K562 (cell line): ENCODE data around the gene ETV2. TPM values are rescaled to one million over a fixed set of nuclear protein-coding genes. Genes with fewer than 3 reads are reported as not detected.
A peak's percentile ranks its signal among the peaks of the same experiment; 100 is the strongest.

ENCODE experiments used
- ARHGAP35 ChIP-seq: fragments of 450-650 bp; IDR thresholded peaks from 2 replicates; pipeline ENCODE4 v1.6.1; 2018; ENCODE audit not compliant: partially characterized antibody
- ARID1B ChIP-seq: fragments of 450-650 bp; IDR thresholded peaks from 2 replicates; pipeline ENCODE4 v1.6.1; 2016; ENCODE audit warnings: antibody characterized with exemption, mild to moderate bottlenecking, inconsistent platforms
- ATF1 ChIP-seq, 2 experiments: fragments of 450-650 bp in 1 of 2; IDR thresholded peaks; 2 replicates each; pipeline ENCODE4 v1.6.1; 2016; ENCODE audit warnings: missing compliant biosample characterization in 1 of 2, missing genetic modification characterization in 1 of 2
- GATAD2A ChIP-seq: fragments of 450-650 bp; IDR thresholded peaks from 2 replicates; pipeline ENCODE4 v1.6.1; 2017
- NCOA1 ChIP-seq: fragments of 450-650 bp; IDR thresholded peaks from 2 replicates; pipeline ENCODE4 v1.6.1; 2016; ENCODE audit warnings: low read depth
- NFIX ChIP-seq: fragments of 250-450 bp; sonication (Bioruptor Pico); IDR thresholded peaks from 2 replicates; pipeline ENCODE4 v1.4.0; 2020; ENCODE audit warnings: low read depth, mild to moderate bottlenecking, moderate library complexity
- NR3C1 ChIP-seq: sonication (generic); formaldehyde crosslinking; IDR thresholded peaks from 2 replicates; pipeline ENCODE4 v1.8.1; 2022; ENCODE audit warnings: missing genetic modification reagents
- SMAD1 ChIP-seq: fragments of 150-350 bp; IDR thresholded peaks from 2 replicates; pipeline ENCODE4 v1.6.1; 2014; ENCODE audit warnings: low read length, low read depth; ENCODE audit not compliant: partially characterized antibody
- SUPT5H ChIP-seq: fragments of 450-650 bp; IDR thresholded peaks from 2 replicates; pipeline ENCODE4 v1.6.1; 2016
- TCF7 ChIP-seq: sonication (generic); IDR thresholded peaks from 2 replicates; pipeline ENCODE4 v1.6.1; 2016; ENCODE audit warnings: antibody characterized with exemption, borderline replicate concordance
- ZFX ChIP-seq: sonication (generic); formaldehyde crosslinking; IDR thresholded peaks from 2 replicates; pipeline ENCODE4 v1.8.0; 2022; ENCODE audit warnings: mild to moderate bottlenecking, missing genetic modification reagents, moderate library complexity
- ZNF239 ChIP-seq: fragments of 250-450 bp; sonication (Bioruptor Pico); IDR thresholded peaks from 2 replicates; pipeline ENCODE4 v1.4.0; 2020; ENCODE audit warnings: mild to moderate bottlenecking
- ZNF41 ChIP-seq: fragments of 250-450 bp; sonication (Bioruptor Pico); conservative IDR thresholded peaks from 2 replicates; pipeline ENCODE4 v1.4.0; 2020; ENCODE audit warnings: mild to moderate bottlenecking
- ZNF444 ChIP-seq: fragments of 250-450 bp; sonication (Bioruptor Pico); IDR thresholded peaks from 2 replicates; pipeline ENCODE4 v1.4.0; 2020; ENCODE audit warnings: mild to moderate bottlenecking, moderate library complexity
- ZNF507 ChIP-seq: conservative IDR thresholded peaks from 2 replicates; pipeline ENCODE4 v1.6.1; 2017; ENCODE audit warnings: missing genetic modification characterization, missing compliant biosample characterization
- ZNF764 ChIP-seq: fragments of 250-450 bp; sonication (Bioruptor Pico); IDR thresholded peaks from 2 replicates; pipeline ENCODE4 v1.4.0; 2020; ENCODE audit warnings: low read depth, mild to moderate bottlenecking, moderate library complexity
- polyA plus RNA-seq, 8 experiments: library from polyadenylated mRNA; depleted of rRNA in 4 of 8; stranded (reverse) in 5 of 8; unstranded in 3 of 8; fragments of >200 nt; fragmentation: Nextera tagmentation in 2 of 8; fragmentation: Illumina TruSeq in 1 of 8; extraction: Ambion mirVana in 2 of 8; extraction: Trizol in 1 of 8; gene quantifications; 2 replicates each; pipeline versions ENCODE4 v1.2.1 to v1.2.3, GENCODE V29; 2011 to 2014; ENCODE audit warnings: inconsistent platforms in 1 of 8, missing spikeins in 1 of 8
- total RNA-seq, 7 experiments: library from RNA; depleted of rRNA in 6 of 7; stranded (reverse); fragments of >200 nt in 6 of 7; fragmentation: Illumina TruSeq in 2 of 7; extraction: Trizol in 2 of 7; gene quantifications; 2 replicates each; pipeline versions ENCODE4 v1.2.1 to v1.2.3, GENCODE V29; 2011 to 2021; ENCODE audit warnings: low replicate concordance in 1 of 7
- TF ChIP-seq, protein P1 (sequence below): sonication (generic); formaldehyde crosslinking; IDR thresholded peaks from 2 replicates; pipeline ENCODE4 v1.8.0; 2022; ENCODE audit warnings: mild to moderate bottlenecking, low read depth, missing genetic modification reagents
- TF ChIP-seq, protein P2 (sequence below): fragments of 450-650 bp; formaldehyde crosslinking; IDR thresholded peaks from 2 replicates; pipeline ENCODE4 v1.4.0; 2020; ENCODE audit warnings: mild to moderate bottlenecking, moderate library complexity
- TF ChIP-seq, protein P3 (sequence below): fragments of 450-650 bp; IDR thresholded peaks from 2 replicates; pipeline ENCODE4 v1.6.1; 2014; ENCODE audit warnings: low read depth, mild to moderate bottlenecking, moderate library complexity, borderline replicate concordance
- TF ChIP-seq, protein P4 (sequence below): sonication (generic); formaldehyde crosslinking; IDR thresholded peaks from 2 replicates; pipeline ENCODE4 v1.8.1; 2023; ENCODE audit warnings: mild to moderate bottlenecking, missing genetic modification reagents
- TF ChIP-seq, protein P5 (sequence below): fragments of 450-650 bp; formaldehyde crosslinking; conservative IDR thresholded peaks from 2 replicates; pipeline ENCODE4 v1.4.0; 2022; ENCODE audit warnings: mild to moderate bottlenecking, missing genetic modification characterization

Gene ETV2
- total and polyA plus RNA-seq, 9 of the 15 experiments (the other 6 are each of a cell fraction or from before 2014, with no cell fraction given): 0.11 to 3.7 (median 0.55) TPM

DNA sequence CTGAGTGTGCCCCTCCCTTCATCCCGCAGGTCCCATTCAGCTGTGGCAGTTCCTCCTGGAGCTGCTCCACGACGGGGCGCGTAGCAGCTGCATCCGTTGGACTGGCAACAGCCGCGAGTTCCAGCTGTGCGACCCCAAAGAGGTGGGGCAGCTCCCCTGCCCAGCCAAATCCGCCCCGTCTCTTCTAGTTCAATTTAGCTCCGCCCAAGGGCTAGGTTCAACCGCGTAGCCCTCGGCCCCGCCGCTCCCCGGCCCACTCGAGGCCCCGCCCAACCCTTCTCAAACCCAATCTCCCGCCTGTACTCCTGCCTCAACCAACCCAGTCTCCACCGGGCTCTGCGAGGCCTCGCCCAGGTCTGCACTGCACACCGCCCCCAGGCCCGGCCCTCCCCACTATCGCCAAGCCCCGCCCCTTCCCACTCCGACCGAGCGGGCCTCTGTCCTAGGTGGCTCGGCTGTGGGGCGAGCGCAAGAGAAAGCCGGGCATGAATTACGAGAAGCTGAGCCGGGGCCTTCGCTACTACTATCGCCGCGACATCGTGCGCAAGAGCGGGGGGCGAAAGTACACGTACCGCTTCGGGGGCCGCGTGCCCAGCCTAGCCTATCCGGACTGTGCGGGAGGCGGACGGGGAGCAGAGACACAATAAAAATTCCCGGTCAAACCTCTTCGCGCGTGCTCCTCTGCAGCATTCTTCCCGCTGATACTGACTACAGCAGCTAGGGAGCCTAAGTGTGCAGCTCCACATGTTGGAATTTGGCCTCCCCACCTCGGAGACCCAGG is 2.9 kb downstream of the ETV2 start (continued):
- TF ChIP-seq, protein P1, sequence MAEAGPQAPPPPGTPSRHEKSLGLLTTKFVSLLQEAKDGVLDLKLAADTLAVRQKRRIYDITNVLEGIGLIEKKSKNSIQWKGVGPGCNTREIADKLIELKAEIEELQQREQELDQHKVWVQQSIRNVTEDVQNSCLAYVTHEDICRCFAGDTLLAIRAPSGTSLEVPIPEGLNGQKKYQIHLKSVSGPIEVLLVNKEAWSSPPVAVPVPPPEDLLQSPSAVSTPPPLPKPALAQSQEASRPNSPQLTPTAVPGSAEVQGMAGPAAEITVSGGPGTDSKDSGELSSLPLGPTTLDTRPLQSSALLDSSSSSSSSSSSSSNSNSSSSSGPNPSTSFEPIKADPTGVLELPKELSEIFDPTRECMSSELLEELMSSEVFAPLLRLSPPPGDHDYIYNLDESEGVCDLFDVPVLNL (CRISPR knock-in tag): no peak
- TF ChIP-seq SMAD1 (no peak), NR3C1 (CRISPR knock-in tag) (no peak), SUPT5H (peak; percentile 58), ARID1B (no peak), ZFX (CRISPR knock-in tag) (peak; percentile 75), ZNF507 (tag) (no peak), NCOA1 (no peak), ZNF764 (CRISPR knock-in tag) (no peak), ZNF239 (CRISPR knock-in tag) (no peak), TCF7 (no peak), GATAD2A (no peak), ATF1 (CRISPR knock-in tag; IDR thresholded peaks at IDR 0.05) (no peak), ATF1 (tag; IDR thresholded peaks at IDR 0.05) (no peak), ARHGAP35 (no peak), ZNF41 (CRISPR knock-in tag) (no peak), ZNF444 (no peak), NFIX (no peak)
- TF ChIP-seq, protein P2, sequence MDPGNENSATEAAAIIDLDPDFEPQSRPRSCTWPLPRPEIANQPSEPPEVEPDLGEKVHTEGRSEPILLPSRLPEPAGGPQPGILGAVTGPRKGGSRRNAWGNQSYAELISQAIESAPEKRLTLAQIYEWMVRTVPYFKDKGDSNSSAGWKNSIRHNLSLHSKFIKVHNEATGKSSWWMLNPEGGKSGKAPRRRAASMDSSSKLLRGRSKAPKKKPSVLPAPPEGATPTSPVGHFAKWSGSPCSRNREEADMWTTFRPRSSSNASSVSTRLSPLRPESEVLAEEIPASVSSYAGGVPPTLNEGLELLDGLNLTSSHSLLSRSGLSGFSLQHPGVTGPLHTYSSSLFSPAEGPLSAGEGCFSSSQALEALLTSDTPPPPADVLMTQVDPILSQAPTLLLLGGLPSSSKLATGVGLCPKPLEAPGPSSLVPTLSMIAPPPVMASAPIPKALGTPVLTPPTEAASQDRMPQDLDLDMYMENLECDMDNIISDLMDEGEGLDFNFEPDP (CRISPR knock-in tag): no peak
- TF ChIP-seq, protein P3, sequence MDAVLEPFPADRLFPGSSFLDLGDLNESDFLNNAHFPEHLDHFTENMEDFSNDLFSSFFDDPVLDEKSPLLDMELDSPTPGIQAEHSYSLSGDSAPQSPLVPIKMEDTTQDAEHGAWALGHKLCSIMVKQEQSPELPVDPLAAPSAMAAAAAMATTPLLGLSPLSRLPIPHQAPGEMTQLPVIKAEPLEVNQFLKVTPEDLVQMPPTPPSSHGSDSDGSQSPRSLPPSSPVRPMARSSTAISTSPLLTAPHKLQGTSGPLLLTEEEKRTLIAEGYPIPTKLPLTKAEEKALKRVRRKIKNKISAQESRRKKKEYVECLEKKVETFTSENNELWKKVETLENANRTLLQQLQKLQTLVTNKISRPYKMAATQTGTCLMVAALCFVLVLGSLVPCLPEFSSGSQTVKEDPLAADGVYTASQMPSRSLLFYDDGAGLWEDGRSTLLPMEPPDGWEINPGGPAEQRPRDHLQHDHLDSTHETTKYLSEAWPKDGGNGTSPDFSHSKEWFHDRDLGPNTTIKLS: no peak
- TF ChIP-seq, protein P4, sequence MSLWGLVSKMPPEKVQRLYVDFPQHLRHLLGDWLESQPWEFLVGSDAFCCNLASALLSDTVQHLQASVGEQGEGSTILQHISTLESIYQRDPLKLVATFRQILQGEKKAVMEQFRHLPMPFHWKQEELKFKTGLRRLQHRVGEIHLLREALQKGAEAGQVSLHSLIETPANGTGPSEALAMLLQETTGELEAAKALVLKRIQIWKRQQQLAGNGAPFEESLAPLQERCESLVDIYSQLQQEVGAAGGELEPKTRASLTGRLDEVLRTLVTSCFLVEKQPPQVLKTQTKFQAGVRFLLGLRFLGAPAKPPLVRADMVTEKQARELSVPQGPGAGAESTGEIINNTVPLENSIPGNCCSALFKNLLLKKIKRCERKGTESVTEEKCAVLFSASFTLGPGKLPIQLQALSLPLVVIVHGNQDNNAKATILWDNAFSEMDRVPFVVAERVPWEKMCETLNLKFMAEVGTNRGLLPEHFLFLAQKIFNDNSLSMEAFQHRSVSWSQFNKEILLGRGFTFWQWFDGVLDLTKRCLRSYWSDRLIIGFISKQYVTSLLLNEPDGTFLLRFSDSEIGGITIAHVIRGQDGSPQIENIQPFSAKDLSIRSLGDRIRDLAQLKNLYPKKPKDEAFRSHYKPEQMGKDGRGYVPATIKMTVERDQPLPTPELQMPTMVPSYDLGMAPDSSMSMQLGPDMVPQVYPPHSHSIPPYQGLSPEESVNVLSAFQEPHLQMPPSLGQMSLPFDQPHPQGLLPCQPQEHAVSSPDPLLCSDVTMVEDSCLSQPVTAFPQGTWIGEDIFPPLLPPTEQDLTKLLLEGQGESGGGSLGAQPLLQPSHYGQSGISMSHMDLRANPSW (CRISPR knock-in tag): no peak
- TF ChIP-seq, protein P5, sequence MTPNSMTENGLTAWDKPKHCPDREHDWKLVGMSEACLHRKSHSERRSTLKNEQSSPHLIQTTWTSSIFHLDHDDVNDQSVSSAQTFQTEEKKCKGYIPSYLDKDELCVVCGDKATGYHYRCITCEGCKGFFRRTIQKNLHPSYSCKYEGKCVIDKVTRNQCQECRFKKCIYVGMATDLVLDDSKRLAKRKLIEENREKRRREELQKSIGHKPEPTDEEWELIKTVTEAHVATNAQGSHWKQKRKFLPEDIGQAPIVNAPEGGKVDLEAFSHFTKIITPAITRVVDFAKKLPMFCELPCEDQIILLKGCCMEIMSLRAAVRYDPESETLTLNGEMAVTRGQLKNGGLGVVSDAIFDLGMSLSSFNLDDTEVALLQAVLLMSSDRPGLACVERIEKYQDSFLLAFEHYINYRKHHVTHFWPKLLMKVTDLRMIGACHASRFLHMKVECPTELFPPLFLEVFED (CRISPR knock-in tag): no peak
